D721Med (cell line): ENCODE results near the gene FAM185A.
"Not testable (repeated sequence)": the region's sequence is repeated elsewhere in the genome, so short reads cannot be mapped to it uniquely, and the experiment has no call there.

Experiments
- DNase-seq: peaks from one replicate; pipeline ENCODE4 v3.0.0; 2011; ENCODE audit warnings: low spot score; ENCODE audit not compliant: insufficient read length
- FAIRE-seq: peaks from 2 replicates; lab custom pipeline; 2011; peaks lifted over from hg19 to GRCh38; lab: Jason Lieb, UNC

FAM185A gene

GRCh38 chr7:102748605-102749444, at the start of gene FAM185A:
TSS of gene FAM185A (plus strand) at chr7:102748999. CDS start at chr7:102749208, 209 bp downstream.
- FAIRE-seq (peak; percentile 80), DNase-seq (peak; percentile 41)

- FAIRE-seq, DNase-seq: not testable (repeated sequence)
Measured at GRCh38 chr7:102713011-102713690, 35.6 kb upstream of the FAM185A start.

GRCh38 chr7:102713691-102714080, 35.1 kb upstream of the FAM185A start:
- DNase-seq, FAIRE-seq: not testable (repeated sequence)

GRCh38 chr7:102714774-102715522, 33.9 kb upstream of the FAM185A start:
- not testable (repeated sequence) for DNase-seq, FAIRE-seq

GRCh38 chr7:102715718-102716117, 33.1 kb upstream of the FAM185A start:
- FAIRE-seq, DNase-seq: not testable (repeated sequence)

GRCh38 chr7:102718491-102718890, 30.3 kb upstream of the FAM185A start:
- FAIRE-seq, DNase-seq: not testable (repeated sequence)

GRCh38 chr7:102726170-102726569, 22.6 kb upstream of the FAM185A start:
- FAIRE-seq, DNase-seq: not testable (repeated sequence)

- DNase-seq, FAIRE-seq: not testable (repeated sequence)
Measured at GRCh38 chr7:102729670-102730069, 19.1 kb upstream of the FAM185A start.

- not testable (repeated sequence) for FAIRE-seq
Measured at GRCh38 chr7:102730431-102730830, 18.4 kb upstream of the FAM185A start.

GRCh38 chr7:102742002-102742771, 6.6 kb upstream of the FAM185A start:
- not testable (repeated sequence) for FAIRE-seq, DNase-seq

More at GRCh38 chr7:102730431-102730830, 18.4 kb upstream of the FAM185A start:
- DNase-seq = not testable (repeated sequence)

GRCh38 chr7:102743861-102744260, 4.9 kb upstream of the FAM185A start:
- not testable (repeated sequence) for FAIRE-seq, DNase-seq

GRCh38 chr7:102745494-102746288, 3.1 kb upstream of the FAM185A start:
- FAIRE-seq = not testable (repeated sequence)

GRCh38 chr7:102749445-102749786, 617 bp downstream of the FAM185A start:
- not testable (repeated sequence) for DNase-seq, FAIRE-seq

More at GRCh38 chr7:102745494-102746288, 3.1 kb upstream of the FAM185A start:
- not testable (repeated sequence) for DNase-seq
